Stomach (tissue), 9 donors: ENCODE measurements around the gene RGL2. TPM values are rescaled to one million over a fixed set of nuclear protein-coding genes. Genes with fewer than 3 reads are reported as not detected.
A peak's percentile ranks its signal among the peaks of the same experiment; 100 is the strongest.

Source experiments
- DNase-seq, 2 donors: peaks; one replicate each; pipeline versions ENCODE4 v3.0.0 to v3.0.0-alpha.2; 2013 to 2019
- H3K27ac ChIP-seq, 5 donors: fragments of 200-600 bp in 4 of 5; sonication (generic) in 4 of 5; one replicate each; pipeline ENCODE4 v1.5.1; 2013 to 2019; ENCODE audit warnings: mild to moderate bottlenecking in 1 of 5, moderate library complexity in 1 of 5
- H3K27me3 ChIP-seq, 3 donors: fragments of 200-600 bp; sonication (generic); one replicate each; pipeline ENCODE4 v1.5.1; 2017 to 2019; ENCODE audit warnings: mixed run types in 1 of 3
- H3K36me3 ChIP-seq, 4 donors: fragments of 200-600 bp; sonication (generic); 1 replicate in 3 of 4; 2 replicates in 1 of 4; pipeline ENCODE4 v1.5.1; 2016 to 2019
- H3K4me1 ChIP-seq, 4 donors: fragments of 200-600 bp; sonication (generic); one replicate each; pipeline ENCODE4 v1.5.1; 2016 to 2019
- H3K4me3 ChIP-seq, 4 donors: fragments of 200-600 bp; sonication (generic) in 3 of 4; one replicate each; pipeline ENCODE4 v1.5.1; 2016 to 2019; ENCODE audit warnings: mild to moderate bottlenecking in 1 of 4
- H3K9me3 ChIP-seq, 4 donors: fragments of 200-600 bp; sonication (generic); one replicate each; pipeline ENCODE4 v1.5.1; 2016 to 2019
- EP300 ChIP-seq: sonication (generic); formaldehyde crosslinking; IDR thresholded peaks from one replicate; pipeline ENCODE4 v1.6.1; 2017; ENCODE audit warnings: antibody characterized with exemption
- POLR2A ChIP-seq, 4 donors: fragments of 450-650 bp; IDR thresholded peaks; one replicate each; pipeline ENCODE4 v1.6.1; 2016; ENCODE audit warnings: antibody characterized with exemption in 4 of 4, control low read depth in 2 of 4, mild to moderate bottlenecking in 1 of 4, moderate library complexity in 1 of 4
- POLR2AphosphoS5 ChIP-seq, 3 donors: sonication (generic); formaldehyde crosslinking; IDR thresholded peaks; one replicate each; pipeline ENCODE4 v1.6.1; 2016; ENCODE audit warnings: antibody characterized with exemption in 3 of 3
- WGBS, 5 donors: extraction: QIAGEN DNeasy Blood & Tissue Kit in 3 of 5; methylation state at CpG; one replicate each; pipeline versions ENCODE4 v1.1.5 to v1.1.7; 2013 to 2018; 5-methylcytosine and 5-hydroxymethylcytosine counted together
- intact Hi-C: fragments of 100-400 bp; cut with DNase I; formaldehyde crosslinking; loops from one replicate; pipeline ENCODE4 v1.15.1; 2023; ENCODE audit warnings: low total_unique reads
- polyA plus RNA-seq, 3 donors: library from polyadenylated mRNA; stranded (reverse); fragments of 200-250 nt; gene quantifications; one replicate each; pipeline ENCODE4 v1.2.3, GENCODE V29; 2013
- total RNA-seq, 5 donors: library from RNA; depleted of rRNA; stranded (reverse); fragments of >200 nt; gene quantifications; one replicate each; pipeline versions ENCODE4 v1.1.0 to v1.2.3, GENCODE V29; 2014 to 2016
- TF ChIP-seq, protein P1 (sequence below), 7 experiments: fragments of 450-650 bp in 4 of 7; fragments of 200-600 bp in 3 of 7; sonication (generic) in 3 of 7; IDR thresholded peaks; one replicate each; pipeline ENCODE4 v1.5.1; 2016 to 2019; ENCODE audit warnings: antibody characterized with exemption in 7 of 7, control low read depth in 2 of 7, mild to moderate bottlenecking in 1 of 7
- donor health status: healthy with polysubstance abuse.
- donor health status: Bipolar disorder and iron deficiency.
- donor health status: healthy.

RGL2 gene
- total and polyA plus RNA-seq, 8 donors, result 10.4 to 112 (median 48.5) TPM

DNA sequence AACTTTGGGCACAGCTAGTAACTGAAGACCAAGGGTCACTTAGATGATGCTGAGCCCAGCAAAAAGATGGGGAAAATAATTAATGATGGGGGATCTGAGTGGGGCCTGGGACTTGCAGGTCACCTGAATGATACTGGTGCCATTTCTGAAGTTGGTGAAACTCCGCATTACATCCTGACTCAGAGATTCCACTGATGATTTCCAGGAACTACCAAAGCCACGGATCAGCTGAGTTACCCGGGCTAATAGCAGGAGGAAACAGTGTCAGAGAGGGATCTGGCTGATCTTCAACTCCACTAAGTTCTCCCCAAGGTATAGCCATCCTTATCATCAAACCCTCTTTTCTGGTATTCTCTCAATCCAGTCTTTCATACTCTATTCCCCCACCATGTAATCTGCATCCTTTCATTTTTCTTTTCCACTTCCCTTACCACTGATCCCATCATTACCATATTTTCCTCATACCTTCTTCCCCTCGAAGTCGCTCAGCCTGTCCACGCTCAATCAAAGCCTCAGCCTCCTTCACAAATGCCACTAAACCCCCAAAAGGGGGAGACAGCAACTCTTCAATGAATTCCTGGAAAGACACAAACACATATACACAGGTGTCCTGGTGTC, 47.2 kb downstream of the RGL2 start:
- intact Hi-C loops, result no loop called here
- H3K27me3 ChIP-seq, result no peaks in the 10 kb centered on the region
- no peak for TF ChIP-seq POLR2A (IDR thresholded peaks at IDR 0.05)
- TF ChIP-seq POLR2AphosphoS5 (IDR thresholded peaks at IDR 0.05), result no peak
- TF ChIP-seq, protein P1, sequence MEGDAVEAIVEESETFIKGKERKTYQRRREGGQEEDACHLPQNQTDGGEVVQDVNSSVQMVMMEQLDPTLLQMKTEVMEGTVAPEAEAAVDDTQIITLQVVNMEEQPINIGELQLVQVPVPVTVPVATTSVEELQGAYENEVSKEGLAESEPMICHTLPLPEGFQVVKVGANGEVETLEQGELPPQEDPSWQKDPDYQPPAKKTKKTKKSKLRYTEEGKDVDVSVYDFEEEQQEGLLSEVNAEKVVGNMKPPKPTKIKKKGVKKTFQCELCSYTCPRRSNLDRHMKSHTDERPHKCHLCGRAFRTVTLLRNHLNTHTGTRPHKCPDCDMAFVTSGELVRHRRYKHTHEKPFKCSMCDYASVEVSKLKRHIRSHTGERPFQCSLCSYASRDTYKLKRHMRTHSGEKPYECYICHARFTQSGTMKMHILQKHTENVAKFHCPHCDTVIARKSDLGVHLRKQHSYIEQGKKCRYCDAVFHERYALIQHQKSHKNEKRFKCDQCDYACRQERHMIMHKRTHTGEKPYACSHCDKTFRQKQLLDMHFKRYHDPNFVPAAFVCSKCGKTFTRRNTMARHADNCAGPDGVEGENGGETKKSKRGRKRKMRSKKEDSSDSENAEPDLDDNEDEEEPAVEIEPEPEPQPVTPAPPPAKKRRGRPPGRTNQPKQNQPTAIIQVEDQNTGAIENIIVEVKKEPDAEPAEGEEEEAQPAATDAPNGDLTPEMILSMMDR (IDR thresholded peaks at IDR 0.05), result no peak
- TF ChIP-seq EP300, result no peak
- H3K27ac ChIP-seq, result no peak overlapping the region
- H3K4me3 ChIP-seq, result no peak overlapping the region
- H3K4me1 ChIP-seq, result peaks cover 22 to 40% (median 28%) of the 10 kb centered on the region in 4 donors
- H3K36me3 ChIP-seq, result peaks cover 0 to 28% (median 26%) of the 10 kb centered on the region in 4 donors
- WGBS, 5 donors, result 85 to 89% (median 87%) methylated on average over 6 of the region's 6 CpGs
- DNase-seq, result no peak
- H3K9me3 ChIP-seq, result no peaks in the 10 kb centered on the region

DNA sequence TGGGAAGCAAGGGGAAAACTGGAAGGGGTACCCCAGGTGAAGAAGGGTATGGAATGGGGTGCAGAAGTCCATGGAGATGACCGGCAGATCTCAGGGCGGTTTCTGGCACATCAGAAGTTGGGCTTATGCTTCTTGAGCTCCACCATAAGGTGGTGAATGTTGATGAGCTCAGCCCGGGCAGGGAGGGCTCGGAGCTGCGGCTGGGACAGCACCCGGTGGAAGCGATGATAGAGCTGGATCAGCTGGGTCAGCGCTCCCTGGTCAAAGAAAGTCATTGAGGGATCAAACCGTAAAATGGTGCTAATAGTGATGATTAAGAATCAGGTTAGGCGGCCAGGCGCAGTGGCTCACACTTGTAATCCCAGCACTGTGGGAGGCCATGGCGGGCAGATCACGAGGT, 48.0 kb downstream of the RGL2 start:
- Histone ChIP-seq H3K27ac (peak overlapping the region in 4 of 5 donors; percentile 90 to 97 (median 96)), H3K4me1 (peaks cover 22 to 40% (median 28%) of the 10 kb centered on the region in 4 donors), H3K36me3 (peaks cover 0 to 26% (median 22%) of the 10 kb centered on the region in 4 donors), H3K27me3 (no peaks in the 10 kb centered on the region), H3K4me3 (no peak overlapping the region), H3K9me3 (no peaks in the 10 kb centered on the region)
- DNase-seq, result no peak
- no peak for TF ChIP-seq POLR2A (IDR thresholded peaks at IDR 0.05)
- TF ChIP-seq, protein P1 (IDR thresholded peaks at IDR 0.05), result no peak
- TF ChIP-seq POLR2AphosphoS5 (IDR thresholded peaks at IDR 0.05), result no peak
- no peak for TF ChIP-seq EP300
- intact Hi-C loops, result no loop called here
- WGBS, 5 donors, result 93 to 98% (median 96%) methylated on average over 13 of the region's 13 CpGs

DNA sequence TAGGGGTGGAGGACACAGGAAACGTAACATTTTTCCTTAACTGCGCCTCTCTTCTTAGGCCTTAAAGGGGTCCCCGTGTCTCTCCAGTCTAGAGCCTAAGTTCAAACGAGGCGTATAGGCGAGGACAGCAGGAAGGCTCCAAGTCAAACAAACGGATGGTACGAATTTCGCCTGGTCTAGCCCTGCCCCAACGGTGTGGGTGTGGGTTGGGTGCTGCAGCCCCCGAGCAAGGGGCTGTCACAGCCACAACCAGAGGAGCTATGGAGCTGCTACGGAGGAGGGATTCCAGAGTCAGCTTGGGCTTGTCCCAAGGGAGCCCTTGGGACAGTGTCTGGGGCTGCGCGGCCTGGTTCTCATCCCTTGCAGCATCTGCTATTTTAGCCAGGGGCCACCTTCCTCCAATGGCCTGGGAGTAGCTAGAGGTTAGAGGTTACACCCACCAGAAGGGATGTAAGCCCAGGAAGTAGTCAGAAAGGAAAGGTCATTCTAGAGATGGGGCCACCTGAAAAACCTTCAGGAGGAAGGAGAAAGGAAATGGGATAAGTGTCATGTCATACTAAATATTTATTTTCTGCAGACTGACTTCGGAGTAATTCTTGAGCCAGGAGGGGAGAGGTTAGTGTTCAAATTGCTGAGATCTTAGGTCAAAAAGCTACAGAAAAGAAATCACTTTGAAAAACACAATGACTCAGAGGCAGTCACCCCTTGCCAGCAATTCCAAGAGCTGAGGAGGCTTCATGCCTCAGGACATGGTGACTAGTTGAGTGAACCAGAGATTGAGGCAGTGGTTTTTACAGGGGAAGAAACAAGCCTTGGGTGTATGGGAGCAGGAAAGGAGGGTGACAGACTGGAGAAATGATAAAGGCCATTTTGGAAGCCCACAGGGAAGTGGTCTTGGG, 48.8 kb downstream of the RGL2 start:
- DNase-seq, result no peak
- peaks cover 0 to 19% (median 18%) of the 10 kb centered on the region in 4 donors for H3K36me3 ChIP-seq
- intact Hi-C loops, result loop anchor here (5.0 to 10.0 kb wide), 2 partner anchors 88 to 245 kb away; partner anchors contain the start of gene HLA-DOA
- no peaks in the 10 kb centered on the region for H3K27me3 ChIP-seq
- 10 to 18% (median 13%) methylated on average over 14 to 15 of the region's 15 CpGs for WGBS, 5 donors
- peaks cover 22 to 40% (median 28%) of the 10 kb centered on the region in 4 donors for H3K4me1 ChIP-seq
- TF ChIP-seq, protein P1 (IDR thresholded peaks at IDR 0.05), result no peak
- TF ChIP-seq POLR2AphosphoS5 (IDR thresholded peaks at IDR 0.05) (no peak), EP300 (no peak), POLR2A (IDR thresholded peaks at IDR 0.05) (no peak)
- H3K9me3 ChIP-seq, result no peaks in the 10 kb centered on the region
- peak overlapping the region; percentile 90 to 97 (median 95) for H3K27ac ChIP-seq
- H3K4me3 ChIP-seq, result peak overlapping the region; percentile 45 to 61 (median 52)
